ENCODE data around the gene CNOT1. TPM values are rescaled to one million over a fixed set of nuclear protein-coding genes. Genes with fewer than 3 reads are reported as not detected.

The CNOT1 gene
- total and polyA plus RNA-seq, 7 donors = 57.6 to 112 (median 88.0) TPM

DNA sequence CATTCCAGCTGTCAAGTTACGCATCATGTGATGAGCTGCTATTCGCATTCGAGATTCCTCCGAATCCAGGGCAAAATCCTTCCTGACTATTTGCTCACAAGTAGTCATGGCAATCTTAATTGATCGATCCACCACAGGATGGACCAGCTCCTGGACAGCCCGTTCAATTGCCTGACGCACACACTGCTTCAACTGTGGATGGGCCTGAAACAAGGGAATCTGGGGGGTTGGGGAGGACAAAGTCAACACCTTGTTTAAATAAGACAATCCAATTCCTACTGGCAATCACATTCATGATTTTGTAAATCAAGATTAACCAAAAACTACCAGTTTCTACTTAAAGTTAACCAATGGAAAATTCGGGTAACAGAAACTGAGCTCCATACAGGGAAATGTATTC lies 85.9 kb downstream of the CNOT1 start:
- H3K4me1 ChIP-seq = peaks cover 13% of the 10 kb centered on the region
- H3K27me3 ChIP-seq (ENCODE audit: insufficient read depth in 3 of 3, low read length in 2 of 3) = no peaks in the 10 kb centered on the region
- TF ChIP-seq CTCF (IDR thresholded peaks at IDR 0.05) = no peak
- no peak overlapping the region for H3K4me3 ChIP-seq
- peaks cover 35 to 100% of the 10 kb centered on the region in 2 donors for H3K36me3 ChIP-seq (ENCODE audit: insufficient read depth in 1 of 2, low read depth in 1 of 2)
- WGBS, 3 donors = 87 to 92% (median 90%) methylated on average over 8 of the region's 8 CpGs
- ATAC-seq = no peak
- no peak overlapping the region for H3K27ac ChIP-seq
- no peak for DNase-seq
- H3K9me3 ChIP-seq = no peaks in the 10 kb centered on the region
- intact Hi-C loops (cut with DNase I) = loop anchor here in 1 of 2 donors (5.0 kb wide), 1 partner anchor 34 kb away; no protein-coding TSS in a partner anchor

GRCh38 chr16:58542291-58542690 lies 87.3 kb downstream of the CNOT1 start:
- H3K4me1 ChIP-seq = no peaks in the 10 kb centered on the region
- WGBS, 3 donors = 90 to 94% (median 90%) methylated on average over 1 of the region's 1 CpG
- TF ChIP-seq CTCF (IDR thresholded peaks at IDR 0.05) = no peak
- no peak for ATAC-seq
- intact Hi-C loops (cut with DNase I) = loop anchor here in 1 of 2 donors (5.0 kb wide), 1 partner anchor 35 kb away; no protein-coding TSS in a partner anchor
- H3K27me3 ChIP-seq (ENCODE audit: insufficient read depth in 3 of 3, low read length in 2 of 3) = no peaks in the 10 kb centered on the region
- H3K9me3 ChIP-seq = no peaks in the 10 kb centered on the region
- no peak for DNase-seq
- H3K4me3 ChIP-seq = no peak overlapping the region
- H3K36me3 ChIP-seq (ENCODE audit: insufficient read depth in 1 of 2, low read depth in 1 of 2) = peaks cover 42 to 100% of the 10 kb centered on the region in 2 donors
- H3K27ac ChIP-seq = no peak overlapping the region

DNA sequence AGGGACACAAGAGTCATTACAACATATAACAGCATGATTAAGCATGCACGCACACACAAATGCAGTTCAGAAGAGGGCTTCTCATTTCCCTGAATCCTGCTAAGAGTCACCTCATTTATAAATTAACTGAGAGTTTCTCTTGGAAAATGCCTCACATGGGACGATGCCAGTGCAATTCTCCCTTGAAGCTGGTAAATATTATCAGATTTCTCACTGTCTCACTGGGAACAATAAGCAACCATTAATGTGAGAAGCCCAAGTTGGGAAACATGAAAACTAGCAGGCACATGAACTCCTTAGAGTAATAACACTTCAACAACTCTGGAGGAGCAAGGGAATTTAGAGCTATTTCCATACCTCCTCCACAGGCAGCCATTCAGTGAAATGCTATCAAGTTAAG lies 87.9 kb downstream of the CNOT1 start:
- Histone ChIP-seq H3K27ac (no peak overlapping the region), H3K4me3 (no peak overlapping the region), H3K9me3 (no peaks in the 10 kb centered on the region), H3K36me3 (ENCODE audit: insufficient read depth in 1 of 2, low read depth in 1 of 2) (peaks cover 47 to 100% of the 10 kb centered on the region in 2 donors), H3K4me1 (no peaks in the 10 kb centered on the region), H3K27me3 (ENCODE audit: insufficient read depth in 3 of 3, low read length in 2 of 3) (no peaks in the 10 kb centered on the region)
- WGBS, 3 donors = 86 to 95% (median 91%) methylated on average over 2 of the region's 2 CpGs
- intact Hi-C loops (cut with DNase I) = loop anchor here in 1 of 2 donors (5.0 kb wide), 1 partner anchor 36 kb away; no protein-coding TSS in a partner anchor
- no peak for TF ChIP-seq CTCF (IDR thresholded peaks at IDR 0.05)
- ATAC-seq (no peak), DNase-seq (no peak)

DNA sequence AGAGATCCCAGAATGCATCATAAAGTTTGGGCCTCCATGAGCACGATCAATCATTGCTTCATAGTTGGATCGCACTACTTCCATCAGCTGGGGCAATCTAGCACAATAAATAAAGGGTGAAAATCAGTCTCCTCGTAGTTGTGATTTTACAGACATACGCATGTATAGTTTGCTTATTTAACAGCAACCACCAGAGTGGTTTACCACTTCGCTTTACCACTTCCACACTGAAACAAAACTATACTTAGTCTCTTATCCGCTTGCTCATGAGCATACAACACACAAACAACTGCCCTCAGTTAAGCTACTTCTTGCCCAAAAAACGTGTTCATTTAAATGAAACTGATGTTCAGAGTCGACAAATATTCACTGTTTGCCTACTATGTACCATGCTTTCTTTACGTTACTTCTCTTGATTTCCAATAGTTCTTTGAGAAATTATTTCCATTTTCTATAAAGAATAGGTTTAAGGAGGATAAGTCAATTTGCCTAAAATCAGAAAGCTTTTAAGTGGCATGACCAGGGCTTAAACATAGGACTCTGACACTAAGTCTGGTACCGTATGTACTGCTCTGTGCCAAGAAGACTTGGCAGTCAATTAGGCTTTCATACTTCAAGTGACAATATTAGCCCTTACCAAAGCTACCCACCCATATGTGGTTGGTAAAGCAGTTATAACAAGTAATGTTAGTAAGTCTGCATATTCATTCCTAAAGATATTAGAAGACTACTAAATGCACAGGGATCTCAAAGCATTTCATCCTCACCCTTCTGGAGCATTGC lies 92.3 kb downstream of the CNOT1 start:
- no peak for TF ChIP-seq CTCF (IDR thresholded peaks at IDR 0.05)
- Histone ChIP-seq H3K36me3 (ENCODE audit: insufficient read depth in 1 of 2, low read depth in 1 of 2) (peaks cover 32 to 100% of the 10 kb centered on the region in 2 donors), H3K9me3 (no peaks in the 10 kb centered on the region), H3K4me1 (peaks cover 5% of the 10 kb centered on the region), H3K4me3 (no peak overlapping the region), H3K27ac (no peak overlapping the region), H3K27me3 (ENCODE audit: insufficient read depth in 3 of 3, low read length in 2 of 3) (no peaks in the 10 kb centered on the region)
- ATAC-seq = peak in 1 of 4 donors; percentile 32
- DNase-seq = no peak
- 76 to 83% (median 79%) methylated on average over 10 of the region's 10 CpGs for WGBS, 3 donors
- intact Hi-C loops (cut with DNase I) = loop anchor here (5.0 to 10.0 kb wide), 2 partner anchors 40 to 177 kb away; no protein-coding TSS in a partner anchor

Measured in psoas muscle (tissue), 8 donors.